ENCODE results near the gene EHD4.
A peak's percentile ranks its signal among the peaks of the same experiment; 100 is the strongest.

EHD4 gene

GRCh38 chr15:41853831-41854230 is 118.5 kb downstream of the EHD4 start:
- no peak for DNase-seq

- DNase-seq, result peak; percentile 37 to 59 (median 50)
Observed at GRCh38 chr15:41852736-41853590, 119.4 kb downstream of the EHD4 start.

- no peak for DNase-seq
Observed at GRCh38 chr15:41851755-41852370, 120.5 kb downstream of the EHD4 start.

DNA sequence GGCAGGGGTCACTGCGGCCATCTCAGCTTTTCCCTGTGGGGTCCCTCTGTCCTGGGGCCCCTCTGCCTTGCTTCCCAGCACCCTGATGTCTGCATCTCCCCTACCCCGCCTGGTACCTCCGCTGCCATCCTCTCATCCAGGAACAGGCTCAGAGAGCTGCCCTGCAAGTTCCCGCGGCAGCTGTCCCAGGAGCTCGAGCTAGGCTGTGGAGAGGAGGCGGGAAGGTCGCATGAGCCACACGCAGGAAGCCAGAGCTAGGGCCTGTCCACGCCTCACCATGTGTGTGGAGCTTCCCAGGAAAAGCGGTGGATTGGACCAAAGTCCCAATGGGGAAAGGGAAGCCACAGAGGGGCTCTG is 121.2 kb downstream of the EHD4 start:
- no peak for DNase-seq

- no peak for DNase-seq
Observed at GRCh38 chr15:41850482-41851166, 121.7 kb downstream of the EHD4 start.

DNA sequence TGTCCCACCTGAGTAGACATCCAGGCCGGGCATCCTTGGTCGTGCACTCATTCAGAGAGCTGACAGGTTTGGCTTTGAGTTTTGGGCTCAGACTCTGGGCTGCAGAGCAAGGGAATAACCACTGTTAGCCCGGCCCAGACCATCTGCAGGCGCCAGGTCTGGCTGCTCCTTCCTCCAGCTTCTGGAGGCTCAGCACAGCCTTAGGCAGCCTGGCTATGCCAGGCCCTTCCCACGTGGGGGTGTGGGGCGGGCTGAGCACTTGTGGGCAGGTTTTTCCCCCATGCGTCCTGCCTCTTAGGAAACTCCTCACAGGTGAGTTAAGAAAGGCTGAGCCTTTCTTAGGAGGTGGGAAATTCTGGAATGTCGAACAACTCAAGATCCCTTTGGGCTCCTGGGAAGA is 122.5 kb downstream of the EHD4 start:
- DNase-seq, result no peak

GRCh38 chr15:41849204-41849603 is 123.2 kb downstream of the EHD4 start:
- no peak for DNase-seq

- DNase-seq, result no peak
Observed at GRCh38 chr15:41848631-41849030, 123.7 kb downstream of the EHD4 start.

- no peak for DNase-seq
Observed at GRCh38 chr15:41847981-41848380, 124.4 kb downstream of the EHD4 start.

- no peak for DNase-seq
Observed at GRCh38 chr15:41847206-41847605, 125.2 kb downstream of the EHD4 start.

Data from NCI-H1417 (cell line).